ENCODE results near the gene ECE1.

Gene ECE1

DNA sequence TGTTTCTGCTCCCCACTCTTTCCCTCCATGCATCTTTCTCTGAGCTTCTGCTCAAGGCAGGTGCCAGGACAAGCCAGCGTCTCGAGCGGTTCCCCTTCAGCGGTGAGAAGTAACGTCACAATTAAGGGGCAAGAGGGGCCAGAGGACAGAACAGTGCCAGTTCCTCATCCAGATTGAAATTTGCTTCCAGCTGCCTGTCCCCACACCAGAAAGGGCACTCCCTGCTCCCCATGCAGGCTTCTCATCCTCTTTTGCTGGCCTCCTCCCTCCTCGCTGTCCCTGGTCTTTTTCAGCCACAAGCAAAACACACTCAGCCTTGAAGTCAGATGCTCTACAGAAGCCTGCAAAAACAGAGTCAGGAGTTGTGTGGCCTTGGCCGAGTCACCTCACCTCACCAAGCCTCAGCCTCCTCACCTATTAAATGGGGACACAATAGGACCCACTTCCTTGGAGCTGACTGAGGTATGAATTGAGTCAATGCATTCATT is 35.0 kb upstream of the ECE1 start:
- no peak for DNase-seq (ENCODE audit: low spot score)

DNA sequence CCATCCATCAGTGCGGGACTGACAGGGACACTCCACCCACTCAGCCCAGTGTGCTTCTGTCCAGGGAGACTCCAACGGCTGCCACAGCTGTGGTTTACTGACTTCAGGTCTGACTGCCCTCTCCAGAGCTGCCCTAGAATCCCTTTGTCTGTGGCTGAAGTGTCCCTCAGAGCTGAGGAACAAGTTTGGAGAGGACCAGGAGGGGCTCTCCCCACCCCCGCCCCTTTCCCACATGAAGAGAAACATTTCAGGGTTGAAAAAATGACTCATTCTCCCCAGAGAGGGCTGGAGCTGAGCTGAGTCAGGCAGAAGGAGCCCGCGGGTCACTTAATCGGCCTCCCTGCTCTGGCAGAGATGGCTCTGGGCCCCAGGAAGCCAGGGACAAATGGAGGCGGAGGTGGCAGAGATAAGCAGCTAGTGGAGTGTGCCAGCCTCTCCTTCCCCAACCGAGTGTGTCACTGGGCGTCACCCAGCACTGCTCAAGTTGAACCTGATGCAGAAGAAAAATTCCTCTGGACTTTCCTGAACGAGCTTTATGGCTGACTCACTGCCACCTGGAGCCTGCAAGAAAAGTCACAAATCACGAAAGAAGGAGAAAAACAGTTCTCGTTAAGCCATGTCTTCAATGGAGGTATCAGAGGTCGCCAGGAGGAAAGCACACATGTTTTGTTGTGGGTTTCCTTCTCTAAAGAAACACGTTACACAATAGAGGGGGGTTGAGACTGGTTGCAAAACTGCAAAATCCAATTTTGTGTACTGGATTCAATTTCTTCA is 34.3 kb upstream of the ECE1 start:
- DNase-seq (ENCODE audit: low spot score), result no peak

DNA sequence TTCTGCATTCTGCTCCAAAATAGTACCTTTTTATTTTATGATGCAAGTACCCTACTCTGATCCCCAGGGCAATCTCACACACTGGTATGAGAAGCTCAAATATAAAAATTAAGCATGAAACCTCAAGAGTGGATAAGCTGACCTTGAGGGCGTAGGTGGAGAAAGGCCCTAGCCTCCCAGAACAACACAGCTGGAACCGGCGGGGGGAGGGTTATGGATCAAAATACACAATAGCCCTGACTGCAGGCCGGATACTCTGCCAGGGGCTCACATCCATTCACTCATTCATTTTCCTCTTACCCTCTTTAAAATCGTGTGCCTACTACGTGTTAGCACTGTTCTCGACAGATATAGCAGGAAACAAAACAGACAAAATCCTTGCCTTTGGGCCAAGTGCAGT is 32.8 kb upstream of the ECE1 start:
- DNase-seq (ENCODE audit: low spot score), result no peak

DNA sequence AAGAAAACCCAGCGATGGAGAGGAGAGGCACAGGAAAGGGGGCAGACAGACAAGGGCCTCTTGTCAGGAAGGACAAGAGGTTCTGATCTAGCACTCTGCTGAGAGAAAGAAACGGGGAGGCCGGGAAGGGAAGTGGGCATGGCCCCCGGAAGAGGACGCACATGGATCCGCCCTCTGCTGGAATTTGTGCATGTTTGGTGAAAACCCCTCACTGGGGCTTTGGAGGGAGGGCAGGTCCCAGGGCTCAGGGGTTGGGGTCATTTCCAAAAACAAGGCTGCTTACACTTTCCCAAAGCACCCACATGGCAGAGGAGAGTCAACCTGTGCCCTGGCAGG is 32.4 kb upstream of the ECE1 start:
- DNase-seq (ENCODE audit: low spot score), result no peak

DNA sequence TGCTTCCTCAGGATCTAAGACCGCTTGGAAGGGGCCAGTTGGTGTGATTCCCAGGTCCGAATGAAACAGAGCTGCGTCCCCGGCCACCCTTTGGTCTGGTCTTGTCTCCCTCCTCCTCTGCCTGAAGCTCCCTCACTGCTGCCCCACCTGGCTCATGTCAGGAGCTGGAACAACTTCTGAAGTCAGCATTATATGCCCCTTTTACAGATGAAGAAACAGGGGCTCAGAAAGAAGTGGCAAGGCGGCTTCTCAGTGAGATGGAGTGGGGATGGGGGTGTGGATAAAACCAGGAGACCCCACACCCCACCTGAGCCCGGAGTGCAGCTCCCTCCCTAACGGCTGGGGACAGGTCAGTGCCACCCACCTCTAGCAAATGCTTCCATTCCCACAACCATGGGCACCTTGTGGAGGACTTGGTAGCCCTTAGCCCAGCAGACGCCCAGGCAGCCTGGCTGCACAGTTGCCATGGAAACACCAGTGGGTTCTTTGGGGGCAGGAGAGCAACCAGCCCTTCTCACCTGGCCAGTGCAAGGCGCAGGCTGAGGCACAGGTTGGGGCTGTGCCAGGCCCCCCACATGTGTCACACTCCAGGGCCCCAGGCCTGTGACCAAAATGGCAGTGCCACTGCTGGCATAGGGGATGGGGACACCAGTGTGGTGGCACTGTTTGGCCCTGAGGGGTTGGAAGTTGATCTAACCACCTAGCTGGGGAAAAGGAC is 31.9 kb upstream of the ECE1 start:
- no peak for DNase-seq (ENCODE audit: low spot score)

DNA sequence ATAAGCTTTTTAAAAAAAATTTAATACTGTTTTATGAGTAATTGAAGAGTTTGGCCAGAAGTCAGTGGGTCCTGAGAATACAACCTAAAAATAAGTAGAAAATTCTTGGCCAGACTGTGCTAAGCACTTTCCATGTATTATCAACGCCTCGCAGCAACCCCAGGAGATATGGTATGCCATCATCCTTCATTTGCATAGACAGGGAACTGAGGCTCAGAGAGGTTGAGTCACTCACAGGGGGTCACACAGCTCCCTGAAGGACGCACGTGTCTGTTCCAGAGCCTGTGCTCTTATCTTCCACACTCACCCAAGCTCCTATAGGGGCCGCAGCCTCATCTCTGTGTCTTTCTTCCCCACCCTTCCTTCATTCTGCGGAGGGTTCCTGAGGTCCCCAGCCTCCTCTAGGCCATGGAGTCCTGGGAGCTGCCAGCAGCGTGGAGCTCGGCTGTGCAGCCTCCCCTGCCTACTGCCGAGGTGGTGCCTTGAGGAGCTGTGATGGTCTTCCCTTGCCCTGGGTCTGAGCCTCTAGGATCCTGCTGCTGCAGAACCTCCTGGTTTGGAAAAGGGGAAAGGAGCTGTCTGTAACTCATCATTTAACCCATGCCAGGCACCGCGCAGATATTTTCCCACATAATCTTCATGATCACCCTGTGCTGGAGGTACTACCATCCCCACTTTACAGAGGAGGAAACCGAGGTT is 30.3 kb upstream of the ECE1 start:
- DNase-seq (ENCODE audit: low spot score), result no peak

DNA sequence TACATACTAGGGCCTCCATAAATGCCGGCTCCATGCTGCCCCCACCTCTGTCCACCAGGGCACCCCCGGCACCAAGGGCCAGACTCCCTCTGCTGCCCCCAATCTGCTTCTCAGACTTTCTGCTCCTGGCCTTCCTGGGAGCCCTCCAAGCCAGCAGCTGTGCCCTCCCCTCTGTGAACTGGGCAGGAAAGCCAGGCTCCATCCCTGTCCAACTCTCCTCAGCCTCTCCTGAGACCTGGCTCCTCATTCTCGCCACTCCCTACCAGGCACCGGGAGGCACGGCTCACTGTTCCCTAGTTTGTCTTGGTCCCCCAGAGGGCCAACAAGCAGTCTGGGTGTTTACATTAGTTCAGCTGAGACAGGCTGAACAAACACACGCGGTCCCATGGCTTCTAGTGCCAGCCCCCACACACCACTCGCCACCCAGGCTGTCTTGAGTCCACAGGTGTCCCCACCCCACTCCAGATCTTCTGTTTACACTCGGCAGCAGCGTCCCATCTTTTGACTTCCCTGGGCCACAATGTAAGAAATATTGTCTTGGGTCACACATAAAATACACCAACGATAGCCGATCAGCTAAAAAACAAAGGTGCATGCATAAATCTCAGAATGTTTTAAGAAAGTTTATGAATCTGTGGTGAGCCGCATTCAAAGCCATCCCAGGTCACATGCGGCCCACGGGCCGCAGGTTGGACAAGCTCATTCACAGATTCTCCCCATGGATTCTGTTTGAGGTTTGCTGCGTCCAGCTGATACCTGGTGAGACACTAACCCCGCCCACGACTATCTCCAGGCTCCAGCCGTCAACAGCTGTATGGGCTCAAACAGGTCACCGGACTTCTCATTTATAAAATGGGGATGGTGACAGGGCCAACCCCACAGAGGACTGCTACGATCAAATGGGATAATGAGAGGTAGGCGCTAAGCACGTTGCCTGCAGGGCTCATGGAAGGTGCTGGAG is 29.5 kb upstream of the ECE1 start:
- no peak for DNase-seq (ENCODE audit: low spot score)

DNA sequence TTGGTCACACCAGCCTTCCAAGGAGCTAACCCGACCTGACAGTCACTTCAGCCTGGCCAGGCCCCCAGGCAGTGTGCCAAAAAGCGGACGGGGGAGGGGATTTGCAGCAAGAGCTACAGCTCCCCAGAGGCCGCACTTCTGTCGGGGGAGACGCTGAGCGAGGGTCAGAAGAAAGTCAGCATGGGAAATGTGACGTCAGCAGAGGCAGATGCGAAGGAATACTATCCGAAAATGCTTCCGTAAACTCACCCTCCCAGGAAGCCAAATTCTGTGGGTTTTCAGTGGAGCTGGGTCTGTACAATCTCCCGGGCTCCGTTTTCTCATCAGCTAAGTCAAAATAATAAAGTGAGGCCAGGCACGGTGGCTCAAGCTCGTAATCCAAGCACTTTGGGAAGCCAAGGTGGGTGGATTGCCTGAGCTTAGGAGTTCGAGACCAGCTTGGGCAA is 28.5 kb upstream of the ECE1 start:
- DNase-seq (ENCODE audit: low spot score), result no peak

DNA sequence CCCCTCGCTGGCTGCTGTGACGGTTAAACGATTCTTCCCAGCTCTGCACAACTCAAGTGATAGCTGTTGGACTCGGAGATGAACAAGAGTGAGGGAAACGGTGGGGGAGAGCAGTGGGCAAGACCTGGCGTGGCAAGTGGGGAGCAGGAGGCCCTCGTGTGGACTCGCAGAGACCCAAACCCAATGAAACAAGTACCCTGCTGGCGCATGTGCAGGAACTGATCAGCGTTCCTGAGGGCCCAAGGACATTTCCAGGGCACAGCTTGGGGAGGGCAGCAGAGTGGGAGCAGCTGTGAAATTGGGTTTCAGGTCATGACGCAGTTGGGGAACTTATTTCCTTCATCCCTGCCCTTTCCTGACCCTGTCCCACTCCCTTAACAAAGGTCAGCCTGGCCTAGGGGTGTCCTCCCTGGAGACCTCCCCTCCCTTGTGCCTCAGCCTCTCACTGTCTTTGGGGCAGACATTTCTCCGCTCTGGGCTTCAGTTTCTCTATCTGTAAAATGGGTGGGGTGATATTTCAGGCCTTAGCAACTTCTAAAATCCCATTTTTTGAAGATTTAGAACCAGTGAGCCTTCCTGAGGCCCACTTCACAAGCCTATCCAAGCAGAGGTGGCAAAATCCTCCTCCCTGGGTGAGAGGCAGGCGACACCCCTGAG is 27.9 kb upstream of the ECE1 start:
- no peak for DNase-seq (ENCODE audit: low spot score)

DNA sequence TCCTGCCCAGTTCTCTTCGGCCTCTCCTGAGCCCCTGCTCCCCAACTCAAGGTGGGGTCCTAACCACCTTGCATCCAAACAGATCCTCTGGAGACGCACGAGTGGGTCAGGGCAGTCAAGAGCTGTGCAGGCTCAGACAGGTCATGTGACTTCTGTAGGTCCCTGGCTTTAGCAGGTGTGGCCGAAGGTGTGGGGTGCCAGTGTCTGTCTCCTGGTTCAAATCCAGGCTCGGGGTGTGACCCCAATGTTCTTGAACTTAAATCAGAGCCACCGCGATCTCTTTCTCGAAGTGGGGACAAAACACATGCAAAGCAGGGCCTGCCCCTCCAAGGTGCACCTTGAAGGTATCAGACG is 27.4 kb upstream of the ECE1 start:
- no peak for DNase-seq (ENCODE audit: low spot score)

DNA sequence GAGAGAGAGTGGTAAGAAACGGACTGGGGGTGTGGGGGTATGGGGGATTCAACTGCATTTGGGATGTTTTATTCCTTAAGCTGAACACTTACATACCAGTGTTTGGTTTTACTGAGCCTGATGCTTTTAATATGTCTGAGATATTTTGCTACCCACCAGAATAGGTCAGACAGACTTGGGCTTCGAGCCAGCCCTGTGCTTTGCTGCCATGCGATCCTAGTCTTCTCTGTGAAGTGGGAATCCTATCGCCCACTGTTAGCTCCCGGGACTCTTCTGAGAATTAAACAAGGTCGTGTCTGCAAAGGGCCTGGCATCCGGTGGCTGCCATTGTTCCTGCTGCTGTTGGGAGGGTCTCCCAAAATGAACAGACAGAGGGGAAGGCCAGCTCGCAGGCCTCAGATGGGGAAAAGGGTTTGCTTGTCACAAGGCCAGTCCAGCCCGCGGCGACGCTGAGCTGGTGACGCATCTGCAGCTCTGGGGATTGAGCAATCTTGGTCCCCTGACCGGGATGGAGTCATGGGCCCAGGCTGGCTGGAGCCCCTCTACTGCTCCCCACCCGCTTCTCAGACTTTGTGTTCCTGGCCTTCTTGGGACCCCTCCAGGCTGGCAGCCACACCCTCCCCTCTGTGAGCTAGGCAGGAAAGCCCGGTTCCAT is 26.9 kb upstream of the ECE1 start:
- no peak for DNase-seq (ENCODE audit: low spot score)

DNA sequence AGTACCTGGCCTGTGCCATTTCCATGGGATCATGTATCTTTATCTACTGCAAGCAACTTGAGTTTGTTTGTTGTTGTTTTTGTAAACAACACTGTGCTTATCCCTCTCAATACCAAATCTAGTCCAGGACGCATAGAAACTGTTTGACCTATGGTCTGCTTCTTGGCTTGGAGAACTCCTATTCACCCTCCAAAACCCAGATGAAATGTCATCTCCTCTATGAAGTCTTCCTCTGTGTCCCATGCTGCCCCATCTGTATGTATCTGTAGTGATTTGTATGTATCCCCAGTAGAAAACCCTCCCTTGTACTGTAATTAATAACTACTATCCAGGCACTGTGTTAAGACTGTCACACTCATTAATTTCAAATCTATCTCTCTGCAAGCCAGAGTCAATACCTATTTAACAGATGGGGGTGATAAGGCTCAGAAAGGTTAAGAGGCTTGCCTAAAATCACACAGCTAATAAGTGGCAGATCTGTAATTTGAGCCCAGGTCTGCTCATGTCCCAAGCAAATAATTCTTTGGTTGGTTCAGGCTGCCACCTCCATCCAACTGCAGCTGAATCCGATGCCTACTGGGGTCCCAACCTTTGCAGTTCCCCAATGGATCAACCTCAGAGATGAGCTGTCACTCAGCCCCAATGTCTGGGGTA is 24.6 kb upstream of the ECE1 start:
- no peak for DNase-seq (ENCODE audit: low spot score)

DNA sequence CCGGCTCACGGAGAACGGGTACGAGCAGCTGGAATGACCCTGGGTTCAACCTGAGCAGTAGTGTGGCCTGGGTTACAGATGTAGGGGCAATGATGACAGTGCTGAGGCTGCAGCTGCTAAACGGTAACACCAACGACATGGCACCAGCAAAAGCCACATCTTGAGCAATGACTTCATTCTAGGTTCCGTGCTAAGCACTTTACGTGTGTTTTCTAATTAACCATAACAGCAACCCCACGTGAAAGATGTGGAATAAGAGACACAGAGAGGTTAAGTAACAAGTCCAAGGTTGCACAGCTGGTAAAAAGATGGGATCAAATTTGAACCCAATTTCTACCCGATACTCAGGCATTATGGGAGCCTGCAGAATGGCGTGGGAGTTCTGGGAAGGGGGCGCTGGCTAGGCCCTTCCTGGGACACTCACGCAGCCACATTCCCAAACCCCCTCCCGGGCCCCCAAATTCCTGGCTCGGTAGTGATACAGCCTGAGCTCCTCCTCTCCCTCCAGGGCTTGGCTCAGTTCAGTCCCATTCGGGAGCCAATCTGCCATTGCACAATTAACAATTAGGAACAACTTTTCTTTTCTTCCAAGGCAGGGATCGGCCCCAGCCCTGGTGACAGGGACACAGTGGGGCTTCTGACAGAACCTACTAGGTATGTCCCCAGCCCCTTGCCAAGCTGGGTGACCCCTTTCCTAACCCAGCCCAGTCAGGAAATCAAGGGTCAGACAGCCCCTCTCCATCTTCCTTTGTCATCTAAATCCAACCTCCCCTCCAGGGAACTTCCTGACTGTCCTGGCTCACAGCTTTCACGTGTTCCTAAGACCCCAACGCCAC is 23.8 kb upstream of the ECE1 start:
- no peak for DNase-seq (ENCODE audit: low spot score)

DNA sequence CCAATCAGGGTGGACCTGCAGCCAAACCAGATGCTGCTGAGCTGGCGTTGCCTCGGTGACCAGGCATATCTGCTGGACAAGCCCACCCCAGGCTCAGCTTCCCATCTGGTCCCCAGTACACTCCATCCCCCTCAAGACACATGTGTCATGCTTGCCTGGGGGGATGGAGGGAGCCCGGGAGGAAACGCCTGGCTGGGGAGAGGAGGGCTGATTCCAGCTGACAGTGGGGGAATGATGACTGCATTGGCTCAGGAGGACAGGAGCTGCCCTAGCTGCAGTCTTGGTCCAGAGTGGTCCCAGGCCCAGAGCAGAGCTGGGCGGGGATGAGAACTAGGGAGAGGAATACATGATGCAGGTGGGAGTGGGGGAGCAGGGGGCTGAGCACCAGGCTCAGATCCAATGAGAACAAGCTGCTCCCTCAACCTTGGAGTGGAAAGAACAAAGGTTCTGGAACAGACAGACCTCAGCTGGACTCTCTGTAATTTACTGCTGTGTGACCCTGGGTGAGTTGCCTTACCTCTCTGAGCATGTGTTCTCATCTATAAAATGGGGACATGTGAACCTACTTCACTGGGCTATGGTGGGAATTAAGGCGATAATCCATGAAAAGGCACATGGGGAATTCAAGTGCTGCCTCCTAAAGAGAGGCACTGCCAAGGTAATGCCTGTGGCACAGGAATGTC is 23.1 kb upstream of the ECE1 start:
- no peak for DNase-seq (ENCODE audit: low spot score)

DNA sequence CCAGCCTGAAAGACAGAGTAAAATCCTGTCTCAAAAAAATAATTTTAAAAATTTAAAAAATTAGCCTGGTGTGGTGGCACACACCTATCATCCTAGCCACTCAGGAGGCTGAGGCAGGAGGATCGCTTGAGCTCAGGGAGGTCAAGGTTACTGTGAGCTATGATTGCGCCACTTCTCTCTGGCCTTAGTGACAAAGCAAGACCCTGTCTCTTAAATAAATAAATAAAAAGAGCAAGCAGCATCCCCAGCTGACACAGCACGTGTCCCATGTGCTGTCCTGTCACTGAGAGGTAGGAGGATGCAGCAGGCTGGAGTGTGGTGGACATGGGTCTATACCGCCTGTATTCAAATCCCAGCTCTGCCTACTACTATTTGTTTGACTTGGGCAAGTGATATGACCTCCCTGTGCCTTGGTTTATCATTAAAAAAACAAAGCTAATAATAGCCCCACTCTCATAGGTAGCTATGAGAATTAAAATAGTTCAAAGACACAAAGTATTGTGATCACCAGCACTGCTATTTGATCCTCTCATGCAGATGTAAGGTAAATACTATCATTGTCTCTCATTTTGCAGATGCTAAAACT is 22.2 kb upstream of the ECE1 start:
- no peak for DNase-seq (ENCODE audit: low spot score)

DNA sequence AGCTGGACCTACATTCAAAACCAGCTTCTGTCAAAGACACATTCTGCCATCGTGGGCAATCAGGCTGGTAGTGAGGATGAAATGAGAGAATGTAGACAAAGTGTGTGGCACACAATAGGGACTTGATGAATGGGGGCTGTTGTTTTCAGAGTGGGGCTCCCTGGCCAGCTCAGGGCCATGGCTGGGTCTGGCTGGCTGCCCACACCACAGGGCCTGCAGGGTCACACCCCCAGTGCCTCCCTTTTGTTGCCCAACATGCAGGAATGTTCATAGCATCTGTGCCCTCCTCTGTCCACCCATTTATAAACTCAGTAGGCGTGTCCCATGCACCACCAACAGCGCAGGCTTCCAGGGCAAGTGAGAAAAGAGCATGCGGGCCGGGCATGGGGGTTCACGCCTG is 20.8 kb upstream of the ECE1 start:
- DNase-seq (ENCODE audit: low spot score), result no peak

DNA sequence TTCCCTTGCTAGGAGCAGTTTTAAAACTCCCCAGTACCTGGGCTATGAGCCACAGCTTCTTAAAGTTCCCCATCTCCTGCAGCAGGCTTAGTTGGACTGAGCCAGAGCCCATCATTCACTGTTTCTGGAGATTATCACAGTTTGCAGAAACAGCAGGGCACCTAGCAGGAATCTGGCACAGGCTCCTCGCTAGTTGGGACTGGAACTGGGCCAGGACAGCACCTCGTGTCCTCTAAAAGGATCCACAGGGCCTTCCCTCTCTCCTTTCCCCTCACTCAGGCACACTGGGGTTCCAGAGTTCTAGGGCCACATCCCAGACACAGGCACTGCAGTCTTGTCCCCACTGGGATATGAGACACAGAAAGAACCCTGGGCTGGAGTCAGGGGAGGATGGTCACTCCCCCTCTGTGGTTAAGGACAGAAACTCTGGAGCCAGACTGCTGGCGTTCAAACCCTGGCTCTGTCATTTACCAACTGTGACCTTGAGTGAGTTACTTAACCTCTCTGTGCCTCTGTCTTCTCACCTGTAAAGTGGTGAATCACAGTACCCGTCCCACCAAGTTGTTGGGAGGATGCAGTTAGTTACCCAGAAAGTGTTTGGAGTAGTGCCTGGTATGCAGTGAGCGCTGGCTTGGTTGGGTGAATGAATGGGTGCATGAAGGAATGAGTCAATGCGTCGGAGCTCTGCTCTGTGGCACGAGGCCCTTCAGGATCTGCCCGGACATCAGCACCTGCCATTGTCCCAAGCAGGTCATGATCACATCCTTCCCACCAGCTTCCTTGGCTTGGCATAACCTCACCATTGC is 18.8 kb upstream of the ECE1 start:
- peak; percentile 47 for DNase-seq (ENCODE audit: low spot score)

DNA sequence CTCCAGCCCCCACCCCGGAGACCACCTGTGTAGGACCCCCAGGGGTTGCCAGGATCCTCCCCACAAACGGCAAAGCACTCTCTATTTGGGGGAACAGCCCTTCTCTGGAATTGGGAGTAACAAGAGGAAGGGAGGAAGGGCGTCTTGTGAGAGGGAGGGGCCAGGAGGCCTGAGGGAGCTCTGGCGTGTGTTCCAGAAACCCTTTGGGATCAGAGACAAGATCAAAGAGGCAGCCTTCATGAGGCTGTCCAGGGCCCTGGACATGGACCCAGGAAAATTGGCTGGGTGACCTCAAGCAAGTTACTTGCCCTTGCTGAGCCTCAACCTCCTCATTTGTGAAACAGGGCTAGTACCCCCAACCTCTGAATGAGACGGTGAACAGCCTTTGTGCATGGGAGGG is 18.1 kb upstream of the ECE1 start:
- no peak for DNase-seq (ENCODE audit: low spot score)

All from D341Med (cell line).